ENCODE measurements around the gene CCDC188. TPM values are rescaled to one million over a fixed set of nuclear protein-coding genes. Genes with fewer than 3 reads are reported as not detected.

The CCDC188 gene
- total and polyA plus RNA-seq, 10 of the 15 experiments (the other 5 are each of a cell fraction or from before 2014, with no cell fraction given): not detected

GRCh38 chr22:20184501-20185165 is 33.8 kb upstream of the CCDC188 start:
- no peak for TF ChIP-seq CBX5 (IDR thresholded peaks at IDR 0.05; ENCODE audit: low read depth)
- no peak for TF ChIP-seq NR2F1 (conservative IDR thresholded peaks at IDR 0.05)
- TF ChIP-seq IRF5 (IDR thresholded peaks at IDR 0.05; ENCODE audit: borderline replicate concordance): no peak
- TF ChIP-seq POLR2AphosphoS2 (IDR thresholded peaks at IDR 0.05; ENCODE audit: low read depth, low read length): no peak
- no peak for TF ChIP-seq ELK1 (IDR thresholded peaks at IDR 0.05; ENCODE audit: low read depth, low read length)
- no peak for TF ChIP-seq MTA3 (IDR thresholded peaks at IDR 0.05; ENCODE audit: borderline replicate concordance, low read length)
- TF ChIP-seq IRF3 (IDR thresholded peaks at IDR 0.05): no peak
- no peak for TF ChIP-seq RFX5 (IDR thresholded peaks at IDR 0.05; ENCODE audit: low read depth, low read length)
- no peak for TF ChIP-seq ASH2L (IDR thresholded peaks at IDR 0.05; ENCODE audit: borderline replicate concordance, low read depth)
- TF ChIP-seq E2F4 (IDR thresholded peaks at IDR 0.05; ENCODE audit: low read depth, low read length): no peak
- TF ChIP-seq POLR2A (IDR thresholded peaks at IDR 0.05; ENCODE audit: low read depth, low read length): no peak
- no peak for TF ChIP-seq ZSCAN29 (IDR thresholded peaks at IDR 0.05)
- TF ChIP-seq CREB1 (IDR thresholded peaks at IDR 0.05; ENCODE audit: low read depth): no peak
- no peak for TF ChIP-seq SUPT20H (IDR thresholded peaks at IDR 0.05; ENCODE audit: borderline replicate concordance, control insufficient read depth, low read depth, low read length)
- no peak for TF ChIP-seq PKNOX1 (IDR thresholded peaks at IDR 0.05)
- Histone ChIP-seq H3K4me2 (ENCODE audit: control insufficient read depth, insufficient read depth) (no peak overlapping the region), H2AFZ (ENCODE audit: control insufficient read depth, low read depth, low read length) (no peak overlapping the region), H3K9me3 (replicated peaks; ENCODE audit: control insufficient read depth, insufficient read depth, low read length) (no peaks in the 10 kb centered on the region), H3K79me2 (ENCODE audit: control insufficient read depth, insufficient read depth, low read length) (no peaks in the 10 kb centered on the region), H3K27ac (ENCODE audit: control insufficient read depth, insufficient read depth) (no peak overlapping the region), H3K9ac (ENCODE audit: control insufficient read depth, insufficient read depth, low read length) (no peak overlapping the region), H3K4me3 (no peak overlapping the region), H3K36me3 (ENCODE audit: control insufficient read depth in 2 of 2, insufficient read depth in 2 of 2, low read length in 1 of 2) (no peaks in the 10 kb centered on the region), H4K20me1 (ENCODE audit: control insufficient read depth, insufficient read depth) (no peaks in the 10 kb centered on the region), H3K4me1 (ENCODE audit: control insufficient read depth, insufficient read depth, low read length) (no peaks in the 10 kb centered on the region), H3K27me3 (replicated peaks in 1 of 2; ENCODE audit: control insufficient read depth in 2 of 2, insufficient read depth in 2 of 2, low read length in 1 of 2) (no peaks in the 10 kb centered on the region; a peak in 1 of 4 replicates)
- SMC1A ChIA-PET (ENCODE audit: uncharacterized antibody, unreplicated experiment): no interaction called here
- no peak for FAIRE-seq
- POLR2A ChIA-PET: no interaction called here
- DNase-seq (ENCODE audit: low read depth, low spot score): no peak
- RAD21 ChIA-PET (ENCODE audit: unreplicated experiment): no interaction called here
- in situ Hi-C loops (cut with MboI): no loop called here
- no TSS peak for BruUV-seq (replicated peaks)
- no peak for ATAC-seq
- 25% methylated on average over 18 of the region's 18 CpGs for WGBS (ENCODE audit: insufficient coverage, insufficient replicate concordance, low lambda C conversion rate, missing lambda C conversion rate)
- intact Hi-C loops (cut with micrococcal nuclease; ENCODE audit: unreplicated experiment): no loop called here
- CTCF ChIA-PET: no interaction called here

Measured in GM12878 (cell line).